Renal cortical epithelial cell (primary cell): Measurements from ENCODE around the gene TNN. TPM values are rescaled to one million over a fixed set of nuclear protein-coding genes. Genes with fewer than 3 reads are reported as not detected.

Experiments used
- DNase-seq: peaks from one replicate; pipeline ENCODE4 v3.0.0-alpha.2; 2011; ENCODE audit warnings: low read depth
- total RNA-seq: library from RNA; depleted of rRNA; stranded (reverse); fragments of >200 nt; gene quantifications from 2 replicates; pipeline ENCODE4 v1.2.3, GENCODE V29; 2014

Gene TNN
- total RNA-seq, 1 donor from 2014 or later: not detected

DNA sequence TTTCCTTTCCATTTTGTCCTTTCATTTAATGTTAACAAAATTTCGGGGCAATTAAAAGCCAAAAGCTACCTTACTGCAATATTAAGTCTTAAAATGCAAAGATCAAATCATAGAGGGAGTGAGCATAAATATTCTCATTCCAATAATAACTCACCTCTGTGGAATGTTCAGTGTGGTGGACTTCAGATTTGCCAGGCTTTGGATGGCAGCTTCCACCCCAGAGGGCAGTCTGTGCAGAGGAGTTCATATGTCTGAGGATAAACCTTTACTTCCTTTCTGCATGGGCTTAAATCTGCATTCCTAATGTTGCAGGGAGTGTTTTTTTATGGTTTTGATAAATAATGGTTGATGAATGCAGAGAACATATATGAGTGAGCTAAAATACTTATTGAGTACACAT is 108.6 kb downstream of the TNN start:
- DNase-seq: peak; percentile 37

DNA sequence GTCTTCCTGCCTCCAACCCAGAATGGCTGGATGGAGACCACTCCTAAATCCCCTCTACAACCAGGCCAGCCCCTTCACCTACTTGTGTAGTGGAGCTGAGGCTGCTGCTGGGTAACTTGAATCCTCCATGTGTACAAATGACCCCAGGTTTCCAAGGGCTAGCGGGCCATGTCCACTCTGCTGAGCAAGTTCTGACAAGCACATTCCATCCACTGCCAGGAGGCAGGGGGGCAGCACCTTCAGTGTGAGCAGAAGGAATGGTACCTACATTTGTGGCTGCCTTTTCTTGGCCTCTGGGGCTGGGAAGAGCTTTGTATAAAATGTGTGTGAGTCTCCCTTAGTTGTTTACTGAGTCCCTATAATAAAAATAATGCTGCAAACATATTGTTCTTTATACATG is 110.4 kb downstream of the TNN start:
- DNase-seq: peak; percentile 58

DNA sequence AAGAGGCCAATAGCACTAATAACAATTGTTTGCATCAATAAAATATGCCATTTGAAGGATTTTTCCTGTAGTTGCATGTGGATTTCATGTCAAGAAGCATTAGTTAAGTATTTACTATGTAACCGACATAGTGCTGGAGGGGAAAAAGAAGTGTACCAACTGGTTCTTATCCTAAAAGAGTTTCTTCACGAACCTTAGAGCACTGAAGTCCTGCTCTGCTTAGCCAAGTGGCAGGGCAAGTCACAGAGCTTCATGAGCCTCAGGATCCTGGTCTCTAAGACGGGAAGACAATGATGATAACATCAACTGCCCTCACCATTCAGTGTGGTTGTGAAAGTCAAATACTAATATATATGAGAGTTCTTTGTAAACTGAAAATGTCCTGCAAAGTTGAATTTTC is 110.8 kb downstream of the TNN start:
- DNase-seq: no peak

DNA sequence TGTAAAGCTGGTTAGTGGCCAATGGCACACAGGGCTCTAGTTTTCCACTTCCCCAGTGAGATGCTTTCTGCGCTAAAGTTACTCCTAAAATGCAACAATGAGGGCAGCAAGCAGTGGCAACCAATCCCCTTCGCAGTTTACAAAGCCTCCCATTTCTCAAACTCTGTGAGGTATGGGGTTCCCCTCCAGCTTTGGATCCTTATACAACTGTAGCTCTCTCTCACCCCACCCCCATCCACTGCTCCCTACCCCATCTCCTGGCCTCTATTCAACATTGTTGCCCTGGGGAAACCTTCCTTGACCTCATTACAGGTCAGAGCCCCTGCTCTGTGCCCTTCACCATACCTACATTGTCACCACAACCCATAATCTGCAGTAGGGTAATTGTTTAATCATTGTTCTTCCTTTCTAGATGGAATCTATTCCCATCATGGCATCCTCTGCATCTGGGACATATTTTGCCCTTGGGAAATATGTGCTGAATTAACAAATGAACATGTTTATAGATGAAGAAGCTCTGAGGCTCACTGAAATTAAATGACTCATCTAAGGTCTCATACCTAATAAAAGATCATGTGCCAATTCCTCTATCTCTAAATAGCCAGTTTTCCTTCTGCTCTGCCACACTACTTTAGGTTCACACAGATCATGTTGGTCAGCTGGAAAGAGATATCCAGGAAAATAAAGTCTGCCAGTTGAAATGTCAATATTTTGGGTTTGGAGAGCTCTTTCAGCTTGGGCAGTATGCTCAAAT is 112.4 kb downstream of the TNN start:
- DNase-seq: no peak

DNA sequence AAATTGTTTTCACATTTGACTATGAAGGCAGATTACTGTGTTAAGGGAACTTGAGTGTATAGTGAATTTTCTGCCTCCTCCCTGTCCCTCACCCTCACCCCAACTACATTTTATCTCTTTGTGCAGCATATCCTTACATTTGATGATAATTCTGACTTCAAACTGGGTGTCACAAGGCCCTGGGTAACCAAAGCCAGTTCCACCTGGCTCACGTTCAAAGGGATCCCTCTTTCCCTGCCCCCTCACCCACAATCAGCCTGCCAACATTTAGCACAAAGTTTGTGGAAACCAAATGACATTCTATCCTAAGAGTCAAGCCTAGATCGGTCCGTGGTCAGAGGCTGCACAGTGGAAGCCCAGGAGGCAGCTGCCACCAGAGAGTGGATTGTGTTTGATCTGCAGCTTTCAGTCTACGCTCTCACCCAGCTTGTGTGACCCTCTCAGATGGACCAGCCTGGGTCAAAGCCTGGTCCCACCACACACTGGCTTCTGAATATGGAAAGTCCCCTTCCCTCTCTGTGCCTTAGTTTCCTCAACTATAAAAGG is 114.6 kb downstream of the TNN start:
- DNase-seq: no peak

DNA sequence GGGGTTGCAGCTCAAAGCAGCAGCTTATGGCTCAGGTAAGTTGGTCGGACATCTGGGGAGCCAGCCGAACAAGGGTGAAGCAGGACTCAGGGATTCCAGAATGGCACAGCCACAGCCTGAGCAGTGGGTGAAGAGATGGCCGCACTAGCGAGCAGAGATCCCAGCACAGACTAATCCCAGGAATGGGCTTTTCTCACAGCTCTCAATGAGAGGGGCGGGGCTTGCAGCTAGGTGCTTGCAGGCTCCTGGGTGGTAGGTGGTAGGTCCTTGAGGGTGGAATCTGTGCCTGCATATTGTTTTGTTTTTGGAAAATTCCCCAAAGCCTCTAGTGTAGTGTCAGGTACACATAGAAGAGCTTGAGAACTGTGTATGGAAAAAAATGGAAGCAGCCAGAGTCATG is 116.0 kb downstream of the TNN start:
- DNase-seq: no peak

DNA sequence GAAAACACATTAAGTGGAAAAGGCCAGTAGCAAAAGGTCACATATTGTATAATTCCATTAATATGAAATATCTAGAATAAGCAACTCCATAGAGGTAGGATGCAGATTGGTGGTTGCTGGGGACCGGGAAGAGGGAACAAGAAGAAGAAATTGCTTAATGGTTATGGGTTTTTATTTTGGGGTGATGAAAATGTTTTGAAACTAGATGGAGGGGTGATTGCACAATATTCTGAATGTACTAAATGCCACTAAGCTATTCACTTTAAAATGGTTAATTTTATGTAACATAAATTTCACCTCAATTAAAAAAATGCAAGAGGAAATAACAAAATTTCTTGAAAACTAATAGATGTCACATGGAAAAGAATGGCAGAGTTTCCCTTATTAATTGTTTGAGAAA is 118.3 kb downstream of the TNN start:
- no peak for DNase-seq

DNA sequence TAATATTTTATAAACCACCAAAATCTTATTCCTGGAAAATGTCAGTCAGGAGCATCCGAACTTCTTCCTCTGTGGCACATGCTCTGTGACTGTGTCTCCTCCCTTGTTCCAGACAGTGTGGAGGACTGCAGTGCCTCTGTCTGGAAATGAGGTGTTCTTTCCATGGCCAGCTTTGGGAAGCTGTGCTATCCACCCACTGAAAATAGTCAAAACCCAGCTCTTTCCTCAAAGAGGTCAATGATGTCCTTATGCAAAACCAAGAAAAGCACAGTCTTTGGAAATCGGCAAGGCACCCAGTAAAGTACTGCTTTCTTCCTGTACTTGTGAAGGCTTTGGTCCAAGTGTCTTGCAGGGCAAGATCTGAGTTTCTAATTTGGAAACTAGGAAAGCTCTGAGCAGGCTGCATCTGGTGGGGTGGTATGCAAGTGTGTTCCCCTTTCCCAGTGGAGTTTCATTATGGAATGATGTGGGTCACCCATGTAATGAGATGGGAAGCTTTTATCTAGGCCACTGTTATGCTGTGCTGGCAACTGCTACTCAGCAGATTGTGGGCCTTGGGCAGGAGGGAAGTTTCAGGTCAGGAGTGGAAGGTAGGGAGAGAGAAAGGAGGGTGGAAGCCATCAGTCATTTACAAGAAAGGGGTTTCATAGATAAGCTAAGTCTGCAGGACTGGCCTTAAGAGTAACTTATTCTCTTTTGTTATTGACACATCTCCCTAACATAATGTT is 119.0 kb downstream of the TNN start:
- no peak for DNase-seq

DNA sequence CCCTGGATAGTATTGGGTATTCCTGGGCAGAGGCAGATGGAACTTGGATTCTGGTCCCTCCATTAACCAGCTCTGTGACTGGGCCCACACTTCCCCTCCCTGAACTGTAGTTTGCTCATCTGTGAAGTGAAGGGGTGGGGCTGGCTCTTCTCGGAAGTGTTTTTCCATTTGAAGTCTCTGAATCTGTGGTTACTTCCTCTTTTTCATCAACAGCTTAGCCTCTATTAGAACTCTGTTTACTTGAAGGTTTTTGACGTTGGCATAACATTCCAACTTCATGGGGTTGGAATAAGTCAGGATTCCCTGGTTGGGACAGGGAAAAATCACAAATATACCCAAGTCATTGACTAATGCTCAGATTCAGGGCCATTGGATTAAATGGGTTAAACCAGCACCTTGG is 121.3 kb downstream of the TNN start:
- peak; percentile 15 for DNase-seq

DNA sequence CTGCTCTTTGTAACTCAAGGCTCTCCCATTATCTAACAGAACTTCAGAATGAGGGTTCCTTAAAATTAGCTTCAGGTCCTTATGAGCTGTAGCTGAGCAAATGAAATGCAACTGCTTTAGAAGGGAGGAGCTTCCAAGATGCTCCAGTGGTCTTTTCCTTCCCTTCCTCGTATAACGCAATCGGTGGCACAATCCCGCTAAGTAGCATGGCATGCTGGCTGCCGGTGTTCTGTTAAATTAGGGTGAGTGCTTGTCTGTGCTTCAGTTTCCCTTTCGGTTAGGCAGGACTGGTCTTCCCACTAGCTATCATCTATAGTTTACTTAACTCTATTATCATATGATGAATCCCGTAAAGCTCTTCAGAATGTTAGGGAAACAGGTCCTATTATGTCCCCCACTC is 124.0 kb downstream of the TNN start:
- DNase-seq: peak; percentile 26

DNA sequence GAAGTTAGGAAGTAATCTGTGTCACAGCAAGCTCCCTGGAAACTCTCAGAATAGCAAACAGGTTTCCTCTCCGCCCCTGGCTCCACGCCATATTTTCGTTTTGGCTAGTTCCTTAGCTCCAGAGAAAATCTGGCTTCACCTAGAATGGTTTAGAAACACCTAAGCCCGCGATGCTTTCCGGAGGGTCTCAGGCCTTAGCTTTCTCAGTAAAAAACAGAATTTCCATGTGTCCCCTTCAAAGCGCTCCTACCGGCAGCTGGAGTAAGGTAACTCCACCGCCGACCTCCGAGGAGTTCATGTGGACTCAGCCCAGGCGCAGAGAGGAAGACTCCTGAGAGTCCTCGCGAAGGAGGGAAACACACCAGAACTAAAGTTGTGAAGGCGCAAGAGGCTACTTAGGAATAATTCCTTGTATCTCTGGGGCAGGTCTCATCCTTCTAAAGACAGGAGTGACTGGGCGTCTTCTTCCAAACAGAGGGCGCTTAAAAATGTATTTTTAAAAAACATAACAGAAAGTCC is 124.5 kb downstream of the TNN start:
- DNase-seq: peak; percentile 28

DNA sequence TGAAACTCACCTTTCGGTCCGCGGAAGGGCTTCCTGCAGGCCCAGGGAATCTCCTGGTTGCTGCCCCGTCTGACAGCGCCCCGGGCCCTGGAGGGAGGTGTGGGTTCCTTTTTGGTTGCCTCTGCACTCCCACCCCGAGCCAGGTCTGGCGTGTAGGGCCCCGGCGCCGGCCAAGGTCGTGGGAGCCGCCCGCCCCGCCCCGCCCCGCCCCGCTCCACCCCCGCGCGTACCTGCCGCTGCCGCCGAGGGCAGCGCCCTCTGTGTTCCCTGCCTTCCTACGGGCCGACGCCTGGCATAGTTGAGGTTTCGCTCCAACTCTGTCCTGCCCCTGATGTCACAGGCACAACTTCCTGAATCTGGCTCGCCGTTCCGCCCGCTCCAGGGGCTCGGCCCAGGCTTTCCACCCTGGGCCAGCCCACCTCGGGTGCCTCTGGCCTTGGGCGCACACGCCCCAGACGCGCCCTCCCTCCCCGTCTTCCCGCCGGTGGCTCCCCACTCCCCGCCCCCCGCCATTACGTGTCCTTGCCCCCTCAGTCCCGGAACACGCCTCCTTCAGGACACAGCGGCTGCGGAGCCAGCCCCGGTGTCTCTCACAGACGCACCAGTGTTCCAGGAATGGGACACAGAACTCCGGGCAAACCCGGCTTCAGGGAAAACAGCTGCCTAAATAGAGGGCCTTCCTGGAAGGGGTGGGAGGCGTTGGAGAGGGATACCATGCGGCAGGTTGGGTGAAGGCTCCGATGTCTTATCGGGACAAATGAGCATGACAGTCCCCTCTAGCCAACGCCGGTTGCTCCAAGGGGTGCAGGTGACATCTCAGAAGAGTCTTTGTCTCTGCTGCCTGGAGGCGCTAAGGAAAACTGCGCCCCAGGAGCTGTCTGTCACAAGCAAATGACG is 125.2 kb downstream of the TNN start, which contains the start of gene KIAA0040:
TSS of gene KIAA0040 (minus strand) at position 147 of the 897 bp plus-strand sequence. CDS start 31,763 bp downstream, outside the sequence.
- peak; percentile 63 for DNase-seq

DNA sequence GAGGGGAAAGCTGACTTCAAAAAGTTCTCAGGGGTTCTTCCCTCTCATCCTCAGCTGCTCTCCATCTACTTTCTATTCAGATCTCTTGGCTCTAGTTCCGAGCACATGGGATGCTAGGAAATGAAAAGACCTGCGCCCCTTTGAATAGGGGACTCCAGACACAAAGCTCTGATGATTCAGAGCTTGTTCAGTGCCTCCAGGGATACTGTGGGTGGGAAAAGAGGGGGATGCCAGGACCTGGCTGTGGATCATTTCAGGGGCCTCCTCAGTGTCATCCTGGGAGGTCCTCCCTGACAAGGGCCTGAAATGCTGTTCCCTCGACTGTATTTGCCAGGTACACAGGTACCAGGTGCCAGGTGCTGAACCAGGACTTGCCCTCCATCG is 125.9 kb downstream of the TNN start:
- no peak for DNase-seq

DNA sequence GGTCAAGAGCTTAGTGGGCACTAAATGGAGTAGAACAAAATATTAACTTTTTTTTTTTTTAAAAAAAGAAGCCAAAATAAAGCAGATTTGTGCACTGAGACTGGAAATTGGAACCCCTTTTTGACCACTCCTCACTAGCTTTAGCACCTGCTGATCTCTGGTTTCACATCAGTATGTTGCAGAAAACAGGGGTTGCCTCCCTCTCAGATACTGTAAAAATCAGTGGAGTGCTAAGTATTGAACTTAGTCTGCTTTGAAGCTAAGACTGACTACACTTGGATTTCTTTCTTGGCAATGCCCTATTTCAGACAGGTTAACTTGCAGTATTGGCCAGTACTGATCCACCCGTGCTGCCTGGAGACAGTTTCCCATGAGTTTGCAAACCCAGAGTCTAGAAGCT is 127.6 kb downstream of the TNN start:
- no peak for DNase-seq

DNA sequence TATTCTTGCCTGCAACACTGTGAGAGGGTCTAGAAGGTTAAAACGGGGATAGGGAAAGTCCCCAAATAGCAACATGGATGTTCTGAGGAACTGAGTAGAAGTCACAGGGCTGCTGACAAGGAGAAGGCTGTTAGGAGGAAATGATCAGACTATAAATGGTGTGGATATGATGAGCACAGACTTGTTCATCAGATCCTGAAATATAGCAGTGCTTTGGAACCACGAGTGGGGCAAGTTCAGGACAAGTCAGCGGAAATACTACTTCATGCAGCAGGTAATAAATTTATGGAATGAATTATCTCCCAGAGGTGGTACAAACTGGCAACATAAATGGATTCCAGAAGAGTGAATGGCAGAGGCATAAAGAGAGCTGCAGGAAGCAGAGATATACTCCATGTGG is 128.2 kb downstream of the TNN start:
- DNase-seq: no peak

DNA sequence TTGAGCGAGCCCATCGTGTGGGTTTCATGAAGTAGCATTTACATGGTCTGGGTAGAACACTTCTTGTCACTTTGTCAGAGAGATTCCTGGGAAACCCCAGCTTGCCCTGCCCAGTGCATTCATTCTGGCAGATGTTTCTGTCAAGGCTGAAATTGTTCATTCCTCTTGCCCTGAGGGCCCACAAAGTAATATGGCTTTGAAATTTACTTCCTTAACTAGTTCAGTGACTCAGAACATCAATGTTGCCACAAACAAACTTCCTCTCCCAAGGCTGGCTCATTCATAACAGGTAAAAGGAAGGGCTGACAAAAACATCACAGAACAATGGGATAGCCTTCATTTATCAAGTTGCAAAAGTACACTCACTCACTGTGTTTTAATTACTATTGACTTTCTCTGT is 129.9 kb downstream of the TNN start:
- peak; percentile 97 for DNase-seq

Other genes starting within 250 kb of the TNN start
- gene CACYBP, start 67.9 kb upstream of the TNN start, total RNA-seq: 118 and 251 TPM in 2 replicates
- gene MRPS14, start 44.4 kb upstream of the TNN start, total RNA-seq: 14.2 and 21.0 TPM in 2 replicates
- 6.1 and 8.7 TPM in 2 replicates for gene KIAA0040, start 124.9 kb downstream of the TNN start, total RNA-seq